H1 (cell line): Measurements from ENCODE around the gene RAP1GDS1. TPM values are rescaled to one million over a fixed set of nuclear protein-coding genes. Genes with fewer than 3 reads are reported as not detected.

Source experiments
- CTCF ChIA-PET: fragments of 300-600 bp; sonication (Branson Sonifier 250); formaldehyde crosslinking; loops from one replicate; lab custom pipeline; 2021; ENCODE audit not compliant: partially characterized antibody; lab: Charles Lee
- POLR2A ChIA-PET: fragments of 300-600 bp; sonication (Branson Sonifier 250); formaldehyde crosslinking; loops from one replicate; lab custom pipeline; 2021; ENCODE audit warnings: inconsistent platforms; ENCODE audit not compliant: partially characterized antibody; lab: Charles Lee
- DNase-seq, 2 experiments: peaks; one replicate each; pipeline versions ENCODE4 v3.0.0 to v3.0.0-alpha.2; 2010 to 2022; ENCODE audit warnings: low spot score in 2 of 2, low read depth in 1 of 2, mixed read lengths in 1 of 2
- FAIRE-seq: peaks from 2 replicates; lab custom pipeline; 2011; peaks lifted over from hg19 to GRCh38; lab: Jason Lieb, UNC
- H2AFZ ChIP-seq: 2 replicates; pipeline ENCODE4 v1.8.1; 2012; ENCODE audit warnings: low read length, inconsistent platforms
- H2AK5ac ChIP-seq: 2 replicates; pipeline ENCODE4 v1.6.1; 2013; ENCODE audit warnings: low read depth, low read length
- H2BK120ac ChIP-seq: replicated peaks from 2 replicates; pipeline ENCODE3; 2013; ENCODE audit warnings: low read depth, low read length, inconsistent platforms
- H2BK12ac ChIP-seq: 2 replicates; pipeline ENCODE4 v1.6.1; 2013; ENCODE audit warnings: low read depth, low read length
- H2BK15ac ChIP-seq: 2 replicates; pipeline ENCODE4 v1.6.1; 2013; ENCODE audit warnings: low read length
- H2BK20ac ChIP-seq: 2 replicates; pipeline ENCODE4 v1.6.1; 2013; ENCODE audit warnings: low read length
- H2BK5ac ChIP-seq: 2 replicates; pipeline ENCODE4 v1.6.1; 2013; ENCODE audit warnings: low read depth, low read length
- H3K14ac ChIP-seq: 2 replicates; pipeline ENCODE4 v1.6.1; 2013; ENCODE audit warnings: inconsistent platforms; ENCODE audit not compliant: insufficient read length
- H3K18ac ChIP-seq: 2 replicates; pipeline ENCODE4 v1.6.1; 2013; ENCODE audit warnings: low read length; ENCODE audit errors: extremely low read depth
- H3K23ac ChIP-seq: 2 replicates; pipeline ENCODE4 v1.6.1; 2013; ENCODE audit warnings: inconsistent platforms; ENCODE audit not compliant: insufficient read length
- H3K23me2 ChIP-seq: 2 replicates; pipeline ENCODE4 v1.6.1; 2013; ENCODE audit warnings: low read depth, low read length
- H3K27ac ChIP-seq: 2 replicates; pipeline ENCODE4 v1.6.1; 2011; ENCODE audit warnings: low read depth, low read length, inconsistent platforms
- H3K27me3 ChIP-seq, 4 experiments: replicated peaks in 1 of 4; 1 replicate in 1 of 4; 2 replicates in 3 of 4; pipeline versions ENCODE4 v1.6.1 to v1.8.1; 2011 to 2013; ENCODE audit warnings: low read length in 3 of 4, mild to moderate bottlenecking in 3 of 4, inconsistent platforms in 2 of 4, mixed read lengths in 2 of 4, moderate library complexity in 1 of 4; ENCODE audit not compliant: control insufficient read depth in 3 of 4, insufficient read depth in 3 of 4; ENCODE audit errors: extremely low read depth in 1 of 4
- H3K36me3 ChIP-seq, 4 experiments: 2 replicates each; pipeline versions ENCODE4 v1.6.1 to v1.8.1; 2011 to 2013; ENCODE audit warnings: mild to moderate bottlenecking in 4 of 4, low read length in 3 of 4, moderate library complexity in 2 of 4, control low read depth in 1 of 4, inconsistent platforms in 1 of 4; ENCODE audit not compliant: insufficient read depth in 4 of 4, control insufficient read depth in 2 of 4
- H3K4ac ChIP-seq: replicated peaks from 2 replicates; pipeline ENCODE3; 2013; ENCODE audit warnings: low read length, low read depth, mixed read lengths, inconsistent platforms; ENCODE audit not compliant: insufficient read length
- H3K4me1 ChIP-seq, 4 experiments: replicated peaks in 1 of 4; 1 replicate in 1 of 4; 2 replicates in 3 of 4; pipeline versions ENCODE4 v1.6.1 to v1.8.1; 2011 to 2013; ENCODE audit warnings: low read length in 3 of 4, inconsistent platforms in 2 of 4, mixed read lengths in 1 of 4; ENCODE audit not compliant: insufficient read depth in 4 of 4, control insufficient read depth in 3 of 4
- H3K4me2 ChIP-seq, 2 experiments: 2 replicates each; pipeline versions ENCODE4 v1.6.1 to v1.8.1; 2011 to 2013; ENCODE audit warnings: low read depth in 2 of 2, low read length in 2 of 2, control low read depth in 1 of 2, inconsistent platforms in 1 of 2, mild to moderate bottlenecking in 1 of 2; ENCODE audit not compliant: insufficient read depth in 1 of 2
- H3K4me3 ChIP-seq, 4 experiments: fragments of 200-600, 300-600 bp in 1 of 4; sonication (generic), shearing (Covaris generic), sonication (Bioruptor Twin) in 1 of 4; 2 replicates each; pipeline versions ENCODE4 v1.5.1 to v1.8.1; 2011 to 2016; ENCODE audit warnings: low read length in 4 of 4, low read depth in 3 of 4, control low read depth in 2 of 4, inconsistent platforms in 2 of 4, mild to moderate bottlenecking in 2 of 4, mixed read lengths in 1 of 4, moderate library complexity in 1 of 4; ENCODE audit not compliant: insufficient read depth in 2 of 4; ENCODE audit errors: extremely low read depth in 1 of 4
- H3K56ac ChIP-seq: replicated peaks from 2 replicates; pipeline ENCODE3; 2013; ENCODE audit warnings: low read depth, mild to moderate bottlenecking, mixed read lengths, low read length, inconsistent platforms; ENCODE audit not compliant: insufficient read length
- H3K79me1 ChIP-seq: 2 replicates; pipeline ENCODE4 v1.6.1; 2013; ENCODE audit warnings: low read depth, low read length, control low read depth
- H3K79me2 ChIP-seq, 2 experiments: 2 replicates each; pipeline versions ENCODE4 v1.6.1 to v1.8.1; 2012 to 2013; ENCODE audit warnings: low read length in 2 of 2, mild to moderate bottlenecking in 2 of 2, inconsistent platforms in 1 of 2; ENCODE audit not compliant: insufficient read depth in 2 of 2, control insufficient read depth in 1 of 2
- H3K9ac ChIP-seq, 4 experiments: replicated peaks in 1 of 4; 1 replicate in 1 of 4; 2 replicates in 3 of 4; pipeline versions ENCODE4 v1.6.1 to v1.8.1; 2011 to 2013; ENCODE audit warnings: low read depth in 3 of 4, low read length in 3 of 4, control low read depth in 2 of 4, mild to moderate bottlenecking in 2 of 4, moderate library complexity in 2 of 4, inconsistent platforms in 1 of 4; ENCODE audit errors: extremely low read depth in 1 of 4
- H3K9me3 ChIP-seq, 2 experiments: 2 replicates each; pipeline versions ENCODE4 v1.6.1 to v1.8.1; 2012 to 2013; ENCODE audit warnings: mild to moderate bottlenecking in 2 of 2, moderate library complexity in 2 of 2, control low read depth in 1 of 2, inconsistent platforms in 1 of 2, low read depth in 1 of 2, low read length in 1 of 2, mixed read lengths in 1 of 2; ENCODE audit not compliant: insufficient read depth in 2 of 2
- H4K20me1 ChIP-seq, 2 experiments: replicated peaks in 1 of 2; 2 replicates each; pipeline versions ENCODE3 to v1.8.1; 2011 to 2013; ENCODE audit warnings: inconsistent platforms in 2 of 2, low read length in 2 of 2, mild to moderate bottlenecking in 1 of 2; ENCODE audit not compliant: insufficient read depth in 2 of 2, control insufficient read depth in 1 of 2
- H4K5ac ChIP-seq: 2 replicates; pipeline ENCODE4 v1.6.1; 2013; ENCODE audit warnings: low read length, low read depth, mixed read lengths, inconsistent platforms; ENCODE audit not compliant: insufficient read length
- H4K8ac ChIP-seq: 2 replicates; pipeline ENCODE4 v1.8.0; 2013; ENCODE audit warnings: mild to moderate bottlenecking, moderate library complexity, low read length, inconsistent platforms; ENCODE audit not compliant: insufficient read depth; ENCODE audit errors: extremely low read depth
- H4K91ac ChIP-seq: replicated peaks from 2 replicates; pipeline ENCODE3; 2013; ENCODE audit warnings: low read length, mixed read lengths, inconsistent platforms; ENCODE audit not compliant: insufficient read length
- EGR1 ChIP-seq: IDR thresholded peaks from 2 replicates; pipeline ENCODE4 v1.6.1; 2011; ENCODE audit warnings: low read depth, low read length, borderline replicate concordance
- EZH2 ChIP-seq: fragments of 200-600 bp; sonication (generic); IDR thresholded peaks from 2 replicates; pipeline ENCODE4 v1.7.1; 2012; ENCODE audit warnings: low read depth, mild to moderate bottlenecking, moderate library complexity, low read length, inconsistent platforms; ENCODE audit not compliant: severe bottlenecking
- HDAC2 ChIP-seq, 2 experiments: fragments of 300-600 bp in 1 of 2; sonication (generic) in 1 of 2; IDR thresholded peaks; 2 replicates each; pipeline ENCODE4 v1.6.1; 2011 to 2012; ENCODE audit warnings: low read depth in 2 of 2, low read length in 2 of 2, mild to moderate bottlenecking in 2 of 2, moderate library complexity in 2 of 2, borderline replicate concordance in 1 of 2, inconsistent platforms in 1 of 2
- MAFK ChIP-seq: IDR thresholded peaks from 2 replicates; pipeline ENCODE4 v1.6.1; 2012; ENCODE audit warnings: low read depth, mild to moderate bottlenecking, improper control_type of control experiment, low read length
- PHF8 ChIP-seq: fragments of 200-600 bp; sonication (generic); conservative IDR thresholded peaks from 2 replicates; pipeline ENCODE4 v1.7.1; 2012; ENCODE audit warnings: low read depth, mild to moderate bottlenecking, inconsistent platforms, low read length, moderate library complexity
- POLR2A ChIP-seq, 2 experiments: IDR thresholded peaks; 1 replicate in 1 of 2; 2 replicates in 1 of 2; pipeline ENCODE4 v1.6.1; 2011; ENCODE audit warnings: low read depth in 2 of 2, low read length in 2 of 2, mild to moderate bottlenecking in 2 of 2; ENCODE audit errors: control extremely low read depth in 1 of 2
- SIN3A ChIP-seq, 2 experiments: IDR thresholded peaks in 1 of 2; conservative IDR thresholded peaks in 1 of 2; 2 replicates each; pipeline ENCODE4 v1.6.1; 2011 to 2012; ENCODE audit warnings: low read length in 2 of 2, improper control_type of control experiment in 1 of 2, low read depth in 1 of 2, mild to moderate bottlenecking in 1 of 2
- TAF1 ChIP-seq: IDR thresholded peaks from 2 replicates; pipeline ENCODE4 v1.6.1; 2011; ENCODE audit warnings: mild to moderate bottlenecking, low read depth, low read length
- TAF7 ChIP-seq: optimal IDR thresholded peaks from 2 replicates; pipeline ENCODE3; 2011; ENCODE audit warnings: low read depth, mild to moderate bottlenecking, inconsistent platforms, low read length, moderate library complexity, borderline replicate concordance
- TCF12 ChIP-seq: IDR thresholded peaks from 2 replicates; pipeline ENCODE4 v1.6.1; 2011; ENCODE audit warnings: low read depth, mild to moderate bottlenecking, low read length
- WGBS, 2 experiments: shearing (Covaris generic) in 1 of 2; methylation state at CpG; one replicate each; pipeline versions ENCODE4 v1.1.6 to v1.1.7; 2013 to 2015; ENCODE audit warnings: low lambda C conversion rate in 2 of 2, mixed read lengths in 2 of 2, inconsistent platforms in 1 of 2, low coverage in 1 of 2, missing lambda C conversion rate in 1 of 2; ENCODE audit not compliant: insufficient replicate concordance in 2 of 2, insufficient coverage in 1 of 2, insufficient read length in 1 of 2; ENCODE audit errors: extremely low coverage in 1 of 2, missing lambda C conversion rate in 1 of 2; 5-methylcytosine and 5-hydroxymethylcytosine counted together
- polyA plus RNA-seq, 7 experiments: library from polyadenylated mRNA; depleted of rRNA in 3 of 7; stranded (reverse) in 5 of 7; unstranded in 2 of 7; fragments of >200 nt in 5 of 7; fragments of 200-250 nt in 2 of 7; gene quantifications; 1 replicate in 5 of 7; 2 replicates in 1 of 7; 4 replicates in 1 of 7; pipeline versions ENCODE4 v1.2.1 to v1.2.3, GENCODE V29; 2011 to 2013; ENCODE audit warnings: missing spikeins in 2 of 7, mixed read lengths in 2 of 7
- total RNA-seq: library from RNA; stranded (reverse); fragmentation: NEBNext Ultra II Directional; extraction: Animal tissue kit (Norgen Biotek cat#: 25700); gene quantifications from 2 replicates; pipeline ENCODE4 v1.2.1, GENCODE V29; 2021

Gene RAP1GDS1
- total and polyA plus RNA-seq, 2 of the 8 experiments (the other 6 are each of a cell fraction or from before 2014, with no cell fraction given): 12.8 to 31.9 TPM

- no peak overlapping the region for H3K4me3 ChIP-seq
- no peak overlapping the region for H2BK120ac ChIP-seq
- H3K23ac ChIP-seq: no peak overlapping the region
- DNase-seq (no peak), FAIRE-seq (no peak)
- 88% methylated on average over 3 of the region's 3 CpGs; no CpG with 5 or more reads in 1 of the 2 experiments for WGBS, 2 experiments
- H3K27me3 ChIP-seq: no peaks in the 10 kb centered on the region
- H2BK15ac ChIP-seq: no peak overlapping the region
- no peak overlapping the region for H4K8ac ChIP-seq
- POLR2A ChIA-PET: no interaction called here
- CTCF ChIA-PET: interaction anchor here (0.6 to 1.7 kb wide), 3 partner anchors 10 to 1089 kb away, joined by 3 to 5 read pairs (median 3); no protein-coding TSS in a partner anchor
- TF ChIP-seq SIN3A (conservative IDR thresholded peaks at IDR 0.05 in 1 of 2, IDR thresholded peaks at IDR 0.05 in 1 of 2; ENCODE audit: low read depth in 1 of 2, low read length in 2 of 2) (no peak), TAF1 (no peak), PHF8 (no peak), TCF12 (no peak), EGR1 (no peak), HDAC2 (IDR thresholded peaks at IDR 0.05; ENCODE audit: borderline replicate concordance in 1 of 2, low read depth in 2 of 2, low read length in 2 of 2) (no peak), EZH2 (no peak), TAF7 (no peak), MAFK (no peak), POLR2A (IDR thresholded peaks at IDR 0.05; ENCODE audit: control extremely low read depth in 1 of 2, low read depth in 2 of 2, low read length in 2 of 2) (no peak)
- no peak overlapping the region for H2AFZ ChIP-seq
- H3K14ac ChIP-seq: no peak overlapping the region
- H3K18ac ChIP-seq: no peak overlapping the region
- H4K5ac ChIP-seq: no peak overlapping the region
- H3K4me1 ChIP-seq: no peaks in the 10 kb centered on the region
- no peaks in the 10 kb centered on the region for H4K20me1 ChIP-seq
- no peak overlapping the region for H2BK20ac ChIP-seq
- no peaks in the 10 kb centered on the region; the same call in 1 of the 2 replicates for H3K79me1 ChIP-seq
- no peaks in the 10 kb centered on the region for H3K36me3 ChIP-seq
- H4K91ac ChIP-seq: no peak overlapping the region
- no peak overlapping the region for H3K4me2 ChIP-seq
- H2BK5ac ChIP-seq: no peak overlapping the region
- peak overlapping the region in 1 of 4 experiments; percentile 34; a peak in 1 of 7 replicates for H3K9ac ChIP-seq
- no peak overlapping the region for H3K27ac ChIP-seq
- no peaks in the 10 kb centered on the region for H3K79me2 ChIP-seq
- no peaks in the 10 kb centered on the region for H3K23me2 ChIP-seq
- peaks cover 2 to 3% of the 10 kb centered on the region in 2 experiments; a peak in 2 of 4 replicates for H3K9me3 ChIP-seq
- no peak overlapping the region for H2AK5ac ChIP-seq
- no peak overlapping the region for H3K4ac ChIP-seq
- H2BK12ac ChIP-seq: no peak overlapping the region
- H3K56ac ChIP-seq: no peak overlapping the region
These were observed 53.8 kb downstream of the RAP1GDS1 start for GRCh38 chr4:98314791-98315565.
